Medulla oblongata (tissue), 1 donor: ENCODE measurements around the gene MGP.

Experiments used
- DNase-seq: peaks from one replicate; pipeline ENCODE4 v3.0.0-alpha.2; 2015; ENCODE audit errors: extremely low spot score

The MGP gene

GRCh38 chr12:14903386-14904098, 17.9 kb upstream of the MGP start:
- no peak for DNase-seq

GRCh38 chr12:14902465-14902864, 16.8 kb upstream of the MGP start:
- no peak for DNase-seq

- no peak for DNase-seq
Observed at GRCh38 chr12:14901228-14901562, 15.5 kb upstream of the MGP start.

- DNase-seq, result no peak
Observed at GRCh38 chr12:14900521-14901227, 15.0 kb upstream of the MGP start.

- no peak for DNase-seq
Observed at GRCh38 chr12:14896521-14897169, 11.0 kb upstream of the MGP start.

GRCh38 chr12:14893506-14894250, 8.0 kb upstream of the MGP start:
- peak; percentile 9 for DNase-seq

GRCh38 chr12:14892726-14893505, 7.3 kb upstream of the MGP start:
- DNase-seq, result peak; percentile 74

- no peak for DNase-seq
Observed at GRCh38 chr12:14890701-14891100, 5.0 kb upstream of the MGP start.

GRCh38 chr12:14886271-14886670, 617 bp upstream of the MGP start:
- no peak for DNase-seq

- peak; percentile 91 for DNase-seq
Observed at GRCh38 chr12:14884458-14884878, 1.2 kb downstream of the MGP start.

- DNase-seq, result no peak
Observed at GRCh38 chr12:14883686-14884085, 2.0 kb downstream of the MGP start.

- DNase-seq, result no peak
Observed at GRCh38 chr12:14880890-14881453, 4.7 kb downstream of the MGP start.

GRCh38 chr12:14879222-14879933, 6.3 kb downstream of the MGP start:
- no peak for DNase-seq

- DNase-seq, result no peak
Observed at GRCh38 chr12:14878488-14878887, 7.2 kb downstream of the MGP start.

GRCh38 chr12:14876833-14877232, 8.8 kb downstream of the MGP start:
- DNase-seq, result no peak

GRCh38 chr12:14874882-14875281, 10.8 kb downstream of the MGP start:
- no peak for DNase-seq

- no peak for DNase-seq
Observed at GRCh38 chr12:14873440-14874185, 12.0 kb downstream of the MGP start.

- DNase-seq, result no peak
Observed at GRCh38 chr12:14871886-14872285, 13.8 kb downstream of the MGP start.

- DNase-seq, result no peak
Observed at GRCh38 chr12:14871247-14871646, 14.4 kb downstream of the MGP start.
